ENCODE measurements around the gene BTBD17. TPM values are rescaled to one million over a fixed set of nuclear protein-coding genes. Genes with fewer than 3 reads are reported as not detected.
"Not testable (repeated sequence)": the region's sequence is repeated elsewhere in the genome, so short reads cannot be mapped to it uniquely, and the experiment has no call there.

Gene BTBD17, protein sequence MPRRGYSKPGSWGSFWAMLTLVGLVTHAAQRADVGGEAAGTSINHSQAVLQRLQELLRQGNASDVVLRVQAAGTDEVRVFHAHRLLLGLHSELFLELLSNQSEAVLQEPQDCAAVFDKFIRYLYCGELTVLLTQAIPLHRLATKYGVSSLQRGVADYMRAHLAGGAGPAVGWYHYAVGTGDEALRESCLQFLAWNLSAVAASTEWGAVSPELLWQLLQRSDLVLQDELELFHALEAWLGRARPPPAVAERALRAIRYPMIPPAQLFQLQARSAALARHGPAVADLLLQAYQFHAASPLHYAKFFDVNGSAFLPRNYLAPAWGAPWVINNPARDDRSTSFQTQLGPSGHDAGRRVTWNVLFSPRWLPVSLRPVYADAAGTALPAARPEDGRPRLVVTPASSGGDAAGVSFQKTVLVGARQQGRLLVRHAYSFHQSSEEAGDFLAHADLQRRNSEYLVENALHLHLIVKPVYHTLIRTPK
- total RNA-seq: not detected

DNA sequence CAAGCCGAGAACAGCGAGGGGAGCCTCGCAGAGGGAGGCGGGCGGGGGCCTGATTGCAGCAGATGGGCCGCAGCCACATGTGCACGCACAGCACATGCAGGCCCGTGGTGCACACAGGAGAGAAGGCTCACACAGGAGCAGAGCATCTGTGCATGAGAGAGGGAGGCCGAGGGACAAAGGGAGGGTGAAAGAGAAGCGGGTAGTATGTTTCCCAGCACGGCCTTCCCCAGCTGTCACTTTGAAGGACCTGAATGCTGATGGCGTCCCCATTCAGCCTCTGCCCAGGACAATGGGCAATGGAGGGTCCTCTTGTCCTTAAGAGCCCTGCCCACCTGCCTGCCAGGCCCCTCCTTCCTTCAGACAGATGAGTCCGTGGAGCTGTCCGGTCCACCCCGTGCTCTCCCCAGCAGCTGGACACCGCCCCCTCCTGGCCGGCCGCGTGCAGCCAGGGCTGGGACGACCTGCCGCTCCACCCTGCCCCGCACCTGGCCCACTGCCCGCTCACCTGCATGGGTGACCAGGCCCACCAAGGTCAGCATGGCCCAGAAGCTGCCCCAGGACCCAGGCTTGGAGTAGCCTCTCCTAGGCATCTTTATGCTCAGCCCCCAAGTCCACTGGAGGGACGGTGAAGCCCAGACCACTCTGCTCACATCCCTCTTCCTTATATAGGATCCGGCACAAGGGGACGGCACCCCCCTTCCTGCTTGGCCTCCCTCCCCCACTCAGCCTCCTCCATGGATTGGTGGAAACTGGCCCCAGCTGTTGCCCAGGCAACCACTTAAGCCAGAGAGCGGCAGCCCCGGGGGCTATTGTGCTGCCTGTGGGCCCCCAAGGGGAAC lies at the start of gene BTBD17:
TSS of gene BTBD17 (minus strand) at position 639 of the 839 bp plus-strand sequence. CDS start at position 590, 49 bp downstream.
- Histone ChIP-seq H3K9me3 (no peaks in the 10 kb centered on the region), H3K36me3 (no peaks in the 10 kb centered on the region), H3K27ac (no peak within 1 kb of the TSS), H3K4me1 (peaks cover 11% of the 10 kb centered on the region), H3K27me3 (peaks cover 65% of the 10 kb centered on the region), H3K4me3 (no peak within 1 kb of the TSS)
- TF ChIP-seq, protein P1, sequence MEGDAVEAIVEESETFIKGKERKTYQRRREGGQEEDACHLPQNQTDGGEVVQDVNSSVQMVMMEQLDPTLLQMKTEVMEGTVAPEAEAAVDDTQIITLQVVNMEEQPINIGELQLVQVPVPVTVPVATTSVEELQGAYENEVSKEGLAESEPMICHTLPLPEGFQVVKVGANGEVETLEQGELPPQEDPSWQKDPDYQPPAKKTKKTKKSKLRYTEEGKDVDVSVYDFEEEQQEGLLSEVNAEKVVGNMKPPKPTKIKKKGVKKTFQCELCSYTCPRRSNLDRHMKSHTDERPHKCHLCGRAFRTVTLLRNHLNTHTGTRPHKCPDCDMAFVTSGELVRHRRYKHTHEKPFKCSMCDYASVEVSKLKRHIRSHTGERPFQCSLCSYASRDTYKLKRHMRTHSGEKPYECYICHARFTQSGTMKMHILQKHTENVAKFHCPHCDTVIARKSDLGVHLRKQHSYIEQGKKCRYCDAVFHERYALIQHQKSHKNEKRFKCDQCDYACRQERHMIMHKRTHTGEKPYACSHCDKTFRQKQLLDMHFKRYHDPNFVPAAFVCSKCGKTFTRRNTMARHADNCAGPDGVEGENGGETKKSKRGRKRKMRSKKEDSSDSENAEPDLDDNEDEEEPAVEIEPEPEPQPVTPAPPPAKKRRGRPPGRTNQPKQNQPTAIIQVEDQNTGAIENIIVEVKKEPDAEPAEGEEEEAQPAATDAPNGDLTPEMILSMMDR (IDR thresholded peaks at IDR 0.05): peak; percentile 22 to 59
- TF ChIP-seq POLR2A (IDR thresholded peaks at IDR 0.05): no peak
- no peak for DNase-seq (ENCODE audit: low spot score in 2 of 2)
- WGBS: 41% methylated on average over 18 of the region's 28 CpGs

DNA sequence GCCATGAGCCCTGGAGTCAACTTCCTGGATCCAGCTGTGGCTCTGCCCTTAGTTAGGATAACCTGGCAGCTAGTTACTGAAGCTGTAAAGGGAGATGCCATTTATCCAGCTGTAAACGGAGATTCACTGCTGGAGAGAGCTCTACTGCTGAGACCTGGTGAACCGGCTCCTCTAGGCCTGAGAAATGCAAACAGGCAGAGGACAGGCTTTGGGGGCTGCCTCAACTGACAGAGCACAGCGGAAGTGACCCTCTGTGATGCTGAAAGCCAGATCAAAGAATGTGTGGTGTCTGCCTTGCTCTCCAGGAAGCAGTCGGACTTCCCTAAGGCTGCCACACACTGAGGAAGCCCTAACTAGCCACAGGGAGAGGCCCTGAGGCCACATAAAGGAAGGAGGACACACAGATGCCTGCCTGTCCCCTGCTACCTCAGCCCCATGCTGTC lies 48.4 kb upstream of the BTBD17 start:
- Histone ChIP-seq H3K27ac (no peak overlapping the region), H3K9me3 (no peaks in the 10 kb centered on the region), H3K4me3 (no peak overlapping the region), H3K27me3 (no peaks in the 10 kb centered on the region), H3K36me3 (no peaks in the 10 kb centered on the region), H3K4me1 (no peaks in the 10 kb centered on the region)
- TF ChIP-seq, protein P1 (IDR thresholded peaks at IDR 0.05): no peak
- WGBS: 65% methylated on average over 2 of the region's 4 CpGs
- DNase-seq (ENCODE audit: low spot score in 2 of 2): no peak

DNA sequence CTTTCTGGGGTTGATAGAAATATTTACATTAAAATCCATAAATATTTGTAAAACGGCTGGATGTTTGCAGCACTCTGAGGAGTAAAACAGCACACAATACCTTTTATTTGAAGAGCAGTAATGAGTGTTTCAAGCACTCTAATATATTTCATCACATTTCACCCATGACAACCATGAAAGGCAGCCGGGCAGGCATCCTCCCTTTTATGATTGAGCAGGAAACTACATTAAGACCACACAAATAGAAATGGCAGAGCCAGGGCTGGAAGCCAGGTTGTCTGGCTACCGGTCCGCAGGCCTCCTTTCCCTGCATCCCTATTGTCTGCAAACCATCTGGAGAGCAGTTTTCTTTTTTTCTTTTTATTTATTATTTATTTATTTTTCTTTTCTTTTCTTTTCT lies 47.1 kb upstream of the BTBD17 start:
- Histone ChIP-seq H3K4me1 (no peaks in the 10 kb centered on the region), H3K27me3 (peaks cover 6% of the 10 kb centered on the region), H3K9me3 (no peaks in the 10 kb centered on the region), H3K27ac (no peak overlapping the region), H3K4me3 (no peak overlapping the region), H3K36me3 (no peaks in the 10 kb centered on the region)
- TF ChIP-seq POLR2AphosphoS5 (IDR thresholded peaks at IDR 0.05): no peak
- no peak for TF ChIP-seq POLR2A (IDR thresholded peaks at IDR 0.05)
- TF ChIP-seq, protein P1 (IDR thresholded peaks at IDR 0.05): no peak
- no peak for TF ChIP-seq EP300 (IDR thresholded peaks at IDR 0.05)
- 59% methylated on average over 4 of the region's 4 CpGs for WGBS
- no peak for DNase-seq (ENCODE audit: low spot score in 2 of 2)

- H3K27ac ChIP-seq: no peak overlapping the region
- H3K4me3 ChIP-seq: no peak overlapping the region
- H3K27me3 ChIP-seq: peaks cover 6% of the 10 kb centered on the region
- no peak for TF ChIP-seq POLR2AphosphoS5 (IDR thresholded peaks at IDR 0.05)
- no peak for TF ChIP-seq EP300 (IDR thresholded peaks at IDR 0.05)
- TF ChIP-seq, protein P1 (IDR thresholded peaks at IDR 0.05): no peak
- no peak for TF ChIP-seq POLR2A (IDR thresholded peaks at IDR 0.05)
- no peaks in the 10 kb centered on the region for H3K9me3 ChIP-seq
- no peak for DNase-seq (ENCODE audit: low spot score in 2 of 2)
- WGBS: 64% methylated on average over 3 of the region's 3 CpGs
- no peaks in the 10 kb centered on the region for H3K4me1 ChIP-seq
- no peaks in the 10 kb centered on the region for H3K36me3 ChIP-seq
Measured at GRCh38 chr17:74408262-74408661, 46.6 kb upstream of the BTBD17 start.

GRCh38 chr17:74407384-74407783 lies 45.7 kb upstream of the BTBD17 start:
- Histone ChIP-seq H3K9me3 (no peaks in the 10 kb centered on the region), H3K4me1 (no peaks in the 10 kb centered on the region), H3K36me3 (no peaks in the 10 kb centered on the region), H3K27me3 (peaks cover 6% of the 10 kb centered on the region), H3K27ac (no peak overlapping the region), H3K4me3 (no peak overlapping the region)
- no peak for DNase-seq (ENCODE audit: low spot score in 2 of 2)
- TF ChIP-seq EP300 (IDR thresholded peaks at IDR 0.05) (no peak), POLR2AphosphoS5 (IDR thresholded peaks at IDR 0.05) (no peak)
- TF ChIP-seq, protein P1 (IDR thresholded peaks at IDR 0.05): no peak
- WGBS: 81% methylated on average over 4 of the region's 5 CpGs

- H3K27me3 ChIP-seq; H3K9me3 ChIP-seq; H3K4me1 ChIP-seq; H3K4me3 ChIP-seq; DNase-seq (ENCODE audit: low spot score in 2 of 2); H3K36me3 ChIP-seq; H3K27ac ChIP-seq: not testable (repeated sequence)
- WGBS: 94% methylated on average over 5 of the region's 5 CpGs
Measured at GRCh38 chr17:74405311-74405710, 43.6 kb upstream of the BTBD17 start.

All from suprapubic skin (tissue), 4 donors.